OCI-LY7 (cell line): ENCODE results near the gene KCNH6.

Experiments used
- EZH2phosphoT487 ChIP-seq: fragments of 200-600 bp; sonication (generic); IDR thresholded peaks from 2 replicates; pipeline ENCODE4 v1.6.1; 2018; ENCODE audit warnings: low read depth, borderline replicate concordance, mild to moderate bottlenecking, mixed run types, antibody characterized with exemption, low read length, moderate library complexity, mixed read lengths
- TF ChIP-seq, protein P1 (sequence below): fragments of 200-600 bp; sonication (generic); conservative IDR thresholded peaks from 2 replicates; pipeline ENCODE4 v1.5.1; 2014; ENCODE audit warnings: mild to moderate bottlenecking, antibody characterized with exemption, low read length, moderate library complexity, mixed read lengths

DNA sequence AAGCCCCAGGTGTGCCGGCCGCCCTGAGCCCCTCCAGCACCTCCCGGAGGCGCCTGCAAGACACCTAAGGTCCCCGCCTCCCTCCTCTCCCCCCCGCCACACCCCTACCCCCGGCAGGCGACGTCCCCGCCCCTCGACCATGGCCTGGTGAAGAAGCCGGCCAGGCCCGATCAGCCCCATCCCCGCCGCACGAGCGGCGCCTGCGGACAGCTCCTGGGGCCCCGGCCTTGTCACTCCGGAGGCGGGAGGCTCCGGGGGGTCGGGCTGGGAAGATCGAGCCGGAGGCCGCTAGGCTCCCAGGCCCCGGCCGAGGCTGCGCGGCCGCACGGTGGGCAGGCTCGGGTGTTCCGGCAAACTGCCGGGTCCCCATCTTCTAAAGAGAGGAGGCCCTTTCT, 46.7 kb upstream of the KCNH6 start:
- TF ChIP-seq, protein P1, sequence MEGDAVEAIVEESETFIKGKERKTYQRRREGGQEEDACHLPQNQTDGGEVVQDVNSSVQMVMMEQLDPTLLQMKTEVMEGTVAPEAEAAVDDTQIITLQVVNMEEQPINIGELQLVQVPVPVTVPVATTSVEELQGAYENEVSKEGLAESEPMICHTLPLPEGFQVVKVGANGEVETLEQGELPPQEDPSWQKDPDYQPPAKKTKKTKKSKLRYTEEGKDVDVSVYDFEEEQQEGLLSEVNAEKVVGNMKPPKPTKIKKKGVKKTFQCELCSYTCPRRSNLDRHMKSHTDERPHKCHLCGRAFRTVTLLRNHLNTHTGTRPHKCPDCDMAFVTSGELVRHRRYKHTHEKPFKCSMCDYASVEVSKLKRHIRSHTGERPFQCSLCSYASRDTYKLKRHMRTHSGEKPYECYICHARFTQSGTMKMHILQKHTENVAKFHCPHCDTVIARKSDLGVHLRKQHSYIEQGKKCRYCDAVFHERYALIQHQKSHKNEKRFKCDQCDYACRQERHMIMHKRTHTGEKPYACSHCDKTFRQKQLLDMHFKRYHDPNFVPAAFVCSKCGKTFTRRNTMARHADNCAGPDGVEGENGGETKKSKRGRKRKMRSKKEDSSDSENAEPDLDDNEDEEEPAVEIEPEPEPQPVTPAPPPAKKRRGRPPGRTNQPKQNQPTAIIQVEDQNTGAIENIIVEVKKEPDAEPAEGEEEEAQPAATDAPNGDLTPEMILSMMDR: no peak
- no peak for TF ChIP-seq EZH2phosphoT487
